OCI-LY1 (cell line): ENCODE measurements around the gene MACROH2A2.

Source experiments
- EZH2 ChIP-seq: fragments of 200-600 bp; sonication (generic), shearing (Covaris generic); IDR thresholded peaks from 2 replicates; pipeline ENCODE4 v1.8.0; 2017; ENCODE audit warnings: borderline replicate concordance, mixed run types, mild to moderate bottlenecking, antibody characterized with exemption, low read length, moderate library complexity, mixed read lengths
- TF ChIP-seq, protein P1 (sequence below): fragments of 200-600 bp; sonication (generic), shearing (Covaris generic); IDR thresholded peaks from 2 replicates; pipeline ENCODE4 v1.5.1; 2017; ENCODE audit warnings: mild to moderate bottlenecking, antibody characterized with exemption, low read length, moderate library complexity, mixed read lengths

DNA sequence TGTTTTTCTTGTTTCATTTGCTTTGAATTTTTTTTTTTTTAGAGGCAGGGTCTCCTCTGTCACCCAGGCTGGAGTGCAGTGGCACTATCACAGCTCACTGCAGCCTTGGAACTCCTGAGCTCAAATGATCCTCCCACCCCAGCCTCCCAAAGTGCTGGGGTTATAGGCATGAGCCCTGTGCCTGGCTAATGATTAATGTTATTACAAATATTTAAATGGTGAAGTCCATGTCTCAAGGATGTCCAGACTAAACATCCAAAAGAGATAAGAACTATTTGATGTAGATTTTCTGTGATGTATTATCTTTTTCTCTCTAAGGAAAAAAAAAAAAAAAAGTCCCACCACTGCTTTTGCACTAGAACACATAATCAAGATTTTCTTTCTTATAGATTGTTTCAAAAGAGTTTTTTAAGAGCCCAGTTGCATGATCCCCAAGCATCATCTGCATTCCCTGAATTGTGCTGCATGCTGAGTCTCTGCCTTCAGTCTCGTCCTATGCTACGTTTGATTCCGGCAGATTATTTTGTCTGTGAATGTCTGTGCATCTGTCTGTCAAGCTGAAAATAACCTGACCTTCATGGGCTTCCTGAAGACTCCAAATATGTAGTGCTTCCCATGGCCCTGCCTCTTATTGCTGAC, 33.4 kb downstream of the MACROH2A2 start:
- TF ChIP-seq, protein P1, sequence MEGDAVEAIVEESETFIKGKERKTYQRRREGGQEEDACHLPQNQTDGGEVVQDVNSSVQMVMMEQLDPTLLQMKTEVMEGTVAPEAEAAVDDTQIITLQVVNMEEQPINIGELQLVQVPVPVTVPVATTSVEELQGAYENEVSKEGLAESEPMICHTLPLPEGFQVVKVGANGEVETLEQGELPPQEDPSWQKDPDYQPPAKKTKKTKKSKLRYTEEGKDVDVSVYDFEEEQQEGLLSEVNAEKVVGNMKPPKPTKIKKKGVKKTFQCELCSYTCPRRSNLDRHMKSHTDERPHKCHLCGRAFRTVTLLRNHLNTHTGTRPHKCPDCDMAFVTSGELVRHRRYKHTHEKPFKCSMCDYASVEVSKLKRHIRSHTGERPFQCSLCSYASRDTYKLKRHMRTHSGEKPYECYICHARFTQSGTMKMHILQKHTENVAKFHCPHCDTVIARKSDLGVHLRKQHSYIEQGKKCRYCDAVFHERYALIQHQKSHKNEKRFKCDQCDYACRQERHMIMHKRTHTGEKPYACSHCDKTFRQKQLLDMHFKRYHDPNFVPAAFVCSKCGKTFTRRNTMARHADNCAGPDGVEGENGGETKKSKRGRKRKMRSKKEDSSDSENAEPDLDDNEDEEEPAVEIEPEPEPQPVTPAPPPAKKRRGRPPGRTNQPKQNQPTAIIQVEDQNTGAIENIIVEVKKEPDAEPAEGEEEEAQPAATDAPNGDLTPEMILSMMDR = no peak
- TF ChIP-seq EZH2 = no peak
